GM18873 (cell line): ENCODE results near the gene SUFU.
"Not testable (repeated sequence)": the region's sequence is repeated elsewhere in the genome, so short reads cannot be mapped to it uniquely, and the experiment has no call there.

Source experiments
- ATAC-seq: cut with Tn5 transposase; IDR thresholded peaks from one replicate; pipeline ENCODE4 v1.9.1; 2021; ENCODE audit warnings: mild to moderate bottlenecking, moderate library complexity, moderate number of reproducible peaks; ENCODE audit not compliant: unreplicated experiment, low FRiP score

The SUFU gene

GRCh38 chr10:102503264-102504178 lies at the start of gene SUFU:
Gene SUFU (plus strand): TSS chr10:102503972. CDS start chr10:102504153, 181 bp downstream.
- ATAC-seq = peak; percentile 61

DNA sequence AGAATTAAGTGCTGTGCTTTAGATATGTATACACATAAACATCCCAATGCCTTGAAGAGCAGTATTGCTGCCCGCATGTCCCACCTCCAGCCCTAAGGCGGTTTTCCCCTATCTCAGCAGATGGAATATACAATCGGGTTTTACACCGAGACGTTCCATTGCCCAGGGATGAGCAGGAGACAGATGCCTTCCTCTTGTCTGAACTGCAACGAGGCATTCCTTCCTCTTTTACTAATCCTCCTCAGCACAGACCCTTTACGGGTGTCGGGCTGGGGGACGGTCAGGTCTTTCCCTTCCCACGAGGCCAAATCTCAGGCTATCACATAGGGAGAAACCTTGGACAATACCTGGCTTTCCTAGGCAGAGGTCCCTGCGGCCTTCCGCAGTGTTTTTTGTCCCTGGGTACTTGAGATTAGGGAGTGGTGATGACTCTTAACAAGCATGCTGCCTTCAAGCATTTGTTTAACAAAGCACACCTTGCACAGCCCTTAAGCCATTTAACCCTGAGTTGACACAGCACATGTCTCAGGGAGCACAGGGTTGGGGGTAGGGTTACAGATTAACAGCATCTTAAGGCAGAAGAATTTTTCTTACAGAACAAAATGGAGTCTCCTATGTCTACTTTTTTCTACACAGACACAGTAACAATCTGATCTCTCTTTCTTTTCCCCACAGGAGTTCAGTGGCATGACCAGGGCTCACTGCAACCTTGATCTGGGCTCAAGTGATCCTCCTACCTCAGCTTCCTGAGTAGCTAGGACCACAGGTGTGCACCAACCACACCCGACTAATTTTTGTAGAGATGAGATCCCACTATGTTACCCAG lies 48.9 kb upstream of the SUFU start:
- not testable (repeated sequence) for ATAC-seq

- ATAC-seq = no peak
Observed at GRCh38 chr10:102455893-102456471, 47.8 kb upstream of the SUFU start.

- no peak for ATAC-seq
Observed at GRCh38 chr10:102457591-102458150, 46.1 kb upstream of the SUFU start.

GRCh38 chr10:102458656-102459055 lies 45.1 kb upstream of the SUFU start:
- no peak for ATAC-seq

DNA sequence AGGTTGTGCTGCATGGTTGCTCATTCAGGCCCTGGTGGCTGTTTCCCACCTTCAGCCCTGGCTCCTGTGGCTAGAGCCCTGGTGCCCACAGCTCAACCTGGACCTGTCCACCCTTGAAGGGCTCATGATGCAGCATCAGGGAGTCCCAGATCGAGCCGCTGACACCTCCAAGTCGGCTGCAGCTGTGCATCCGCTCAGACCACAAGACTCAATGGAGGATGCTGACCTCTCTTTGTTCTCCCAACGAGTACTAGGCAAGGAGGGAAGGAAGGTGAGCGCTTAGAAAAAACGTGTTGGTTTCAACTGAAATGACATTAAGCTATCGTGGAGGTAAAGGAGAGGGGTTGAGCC lies 43.0 kb upstream of the SUFU start:
- no peak for ATAC-seq

DNA sequence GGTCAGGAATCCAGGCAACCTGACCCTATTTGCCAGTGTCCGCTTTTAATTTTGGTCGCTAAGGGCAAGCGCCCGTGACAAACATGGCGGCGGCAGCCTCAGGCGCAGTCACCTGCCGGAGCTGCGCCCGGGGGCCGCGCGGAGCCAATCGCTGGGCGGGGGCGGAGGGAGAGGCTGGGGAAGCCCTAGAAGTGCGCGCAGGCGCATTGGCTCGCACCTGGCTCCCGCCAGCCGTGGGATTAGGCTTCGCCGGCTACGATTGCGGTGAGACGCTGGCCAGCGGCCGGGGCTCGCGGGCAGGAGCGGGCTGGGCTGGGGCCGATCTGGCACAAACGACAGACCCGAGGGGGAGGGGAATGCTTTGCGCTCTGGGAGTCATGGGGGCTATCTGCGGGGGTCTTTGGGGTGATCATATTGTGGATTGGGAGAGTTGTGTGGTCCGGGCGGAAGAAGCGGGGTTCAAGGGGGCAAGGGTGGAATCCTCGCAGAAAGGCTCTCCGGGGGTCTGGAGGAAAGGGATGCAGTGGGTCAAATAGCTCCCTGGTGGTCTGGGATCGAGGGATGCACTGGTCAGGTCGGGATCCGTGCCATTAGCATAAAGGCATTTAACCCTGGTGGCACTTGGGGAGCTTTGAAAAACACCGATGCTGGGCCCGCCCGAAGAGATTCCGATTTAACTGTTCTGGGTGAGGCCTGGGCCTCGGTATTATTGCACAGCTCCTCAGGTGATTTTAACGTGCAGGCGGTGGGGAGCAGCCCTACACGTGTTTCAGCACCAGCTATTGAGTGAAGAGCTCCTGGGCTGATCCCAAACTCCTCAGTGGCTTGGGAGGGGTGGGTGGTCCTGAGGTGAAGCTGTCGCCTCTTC lies 42.4 kb upstream of the SUFU start:
- no peak for ATAC-seq

- ATAC-seq = no peak
Observed at GRCh38 chr10:102462512-102463054, 41.2 kb upstream of the SUFU start.

DNA sequence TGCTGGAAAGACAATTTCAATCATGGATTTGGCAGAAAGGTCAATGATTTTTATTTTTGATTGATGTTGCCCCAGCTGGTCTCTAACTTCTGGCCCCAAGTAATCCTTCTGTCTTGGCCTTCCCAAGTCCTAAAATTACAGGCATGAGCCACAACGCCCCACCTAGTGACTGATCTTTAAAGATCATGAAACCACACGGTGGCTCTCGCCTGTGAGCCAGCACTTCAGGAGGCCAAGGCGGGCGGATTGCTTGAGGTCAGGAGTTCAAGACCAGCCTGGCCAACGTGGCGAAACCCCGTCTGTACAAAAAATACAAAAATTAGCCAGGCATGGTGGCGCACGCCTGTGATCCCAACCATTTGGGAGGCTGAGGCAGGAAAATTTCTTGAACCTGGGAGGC lies 39.8 kb upstream of the SUFU start:
- no peak for ATAC-seq

DNA sequence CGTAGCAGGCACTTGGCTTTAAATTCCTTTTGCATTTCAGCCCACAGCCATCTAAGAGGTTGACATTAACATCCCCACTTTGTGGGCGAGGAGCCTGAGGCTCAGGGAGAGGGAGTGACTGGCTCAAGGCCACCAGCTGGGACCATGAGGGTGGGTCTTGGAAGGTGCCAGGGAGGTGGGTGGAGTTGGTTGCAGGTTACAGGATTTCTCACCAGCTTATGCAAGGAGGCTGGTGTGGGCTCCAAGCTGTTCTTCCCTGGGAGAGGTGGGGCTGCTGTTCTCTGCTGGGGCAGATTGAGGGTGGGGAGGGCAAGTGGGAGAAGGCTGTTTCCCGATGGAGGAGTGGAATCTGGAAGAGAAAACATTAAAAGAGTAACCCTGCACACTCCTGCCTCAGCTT lies 38.3 kb upstream of the SUFU start:
- no peak for ATAC-seq

DNA sequence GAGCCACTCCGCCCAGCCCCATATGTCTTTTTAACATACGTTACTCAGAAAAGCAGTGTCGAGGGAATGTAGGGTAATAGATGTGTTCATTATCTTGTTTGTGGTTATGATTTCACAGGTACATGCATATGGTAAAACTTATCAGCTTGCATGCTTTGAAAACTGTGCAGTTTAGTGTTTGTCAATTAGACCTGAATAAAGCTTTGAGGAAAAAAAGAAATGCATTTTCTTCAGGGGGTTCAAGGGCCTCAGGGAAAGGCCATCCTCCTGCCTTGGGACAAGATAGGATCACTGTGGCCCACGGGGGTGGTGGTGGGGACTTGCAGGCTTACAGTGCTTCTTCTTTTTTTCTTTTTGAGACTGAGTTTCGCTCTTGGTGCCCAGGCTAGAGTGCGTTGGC lies 36.5 kb upstream of the SUFU start:
- no peak for ATAC-seq

- ATAC-seq = no peak
Observed at GRCh38 chr10:102467971-102468438, 35.8 kb upstream of the SUFU start.

DNA sequence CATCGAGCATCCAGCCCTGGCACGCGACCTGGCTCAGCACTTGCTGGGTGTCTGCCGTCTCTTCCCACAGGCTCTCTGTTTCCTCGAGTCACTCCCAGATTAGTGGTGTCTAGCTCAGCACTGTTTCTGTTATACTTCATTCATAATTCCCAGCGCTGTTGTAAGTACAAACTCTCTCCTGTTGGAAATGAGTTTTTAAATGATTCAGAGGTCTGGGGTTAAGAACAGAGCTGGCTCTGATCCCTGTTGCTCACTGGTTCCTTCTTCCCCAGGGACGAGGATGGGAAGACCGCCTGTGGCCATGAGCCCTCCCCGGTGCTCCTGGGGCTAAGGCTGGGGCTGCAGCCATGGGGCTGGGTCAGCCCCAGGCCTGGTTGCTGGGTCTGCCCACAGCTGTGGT lies 35.1 kb upstream of the SUFU start:
- no peak for ATAC-seq

DNA sequence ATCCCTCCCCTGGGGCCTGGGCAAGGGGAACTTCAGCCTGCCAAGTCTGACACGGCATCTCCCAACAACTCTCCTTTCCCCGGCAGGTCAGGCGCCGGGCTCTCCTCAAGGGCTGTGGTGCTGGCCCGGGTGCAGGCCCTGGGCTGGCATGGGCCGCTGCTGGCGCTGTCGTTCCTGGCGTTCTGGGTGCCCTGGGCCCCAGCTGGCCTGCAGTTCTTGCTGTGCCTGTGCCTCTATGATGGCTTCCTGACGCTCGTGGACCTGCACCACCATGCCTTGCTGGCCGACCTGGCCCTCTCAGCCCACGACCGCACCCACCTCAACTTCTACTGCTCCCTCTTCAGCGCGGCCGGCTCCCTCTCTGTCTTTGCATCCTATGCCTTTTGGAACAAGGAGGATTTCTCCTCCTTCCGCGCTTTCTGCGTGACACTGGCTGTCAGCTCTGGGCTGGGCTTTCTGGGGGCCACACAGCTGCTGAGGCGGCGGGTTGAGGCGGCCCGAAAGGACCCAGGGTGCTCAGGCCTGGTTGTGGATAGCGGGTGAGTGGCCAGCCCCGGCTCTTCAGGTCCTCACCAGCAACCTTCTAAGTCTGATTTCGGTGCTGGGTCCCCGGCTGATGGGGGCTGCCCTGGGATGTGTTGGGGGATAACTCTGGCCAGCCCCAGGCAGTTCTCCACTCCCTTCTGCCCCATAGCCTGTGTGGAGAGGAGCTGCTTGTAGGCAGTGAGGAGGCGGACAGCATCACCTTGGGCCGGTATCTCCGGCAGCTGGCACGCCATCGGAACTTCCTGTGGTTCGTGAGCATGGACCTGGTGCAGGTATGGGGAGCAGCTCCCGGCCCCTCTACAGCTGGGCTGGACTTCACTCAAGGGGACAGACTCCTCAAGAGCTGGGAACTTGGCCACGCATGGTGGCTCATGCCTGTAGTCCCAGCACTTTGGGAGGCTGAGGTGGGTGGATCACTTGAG lies 32.9 kb upstream of the SUFU start:
- no peak for ATAC-seq

- no peak for ATAC-seq
Observed at GRCh38 chr10:102473445-102474331, 30.1 kb upstream of the SUFU start.

- ATAC-seq = no peak
Observed at GRCh38 chr10:102475451-102476040, 28.2 kb upstream of the SUFU start.
